Measurements from ENCODE around the gene LYAR.

LYAR gene

DNA sequence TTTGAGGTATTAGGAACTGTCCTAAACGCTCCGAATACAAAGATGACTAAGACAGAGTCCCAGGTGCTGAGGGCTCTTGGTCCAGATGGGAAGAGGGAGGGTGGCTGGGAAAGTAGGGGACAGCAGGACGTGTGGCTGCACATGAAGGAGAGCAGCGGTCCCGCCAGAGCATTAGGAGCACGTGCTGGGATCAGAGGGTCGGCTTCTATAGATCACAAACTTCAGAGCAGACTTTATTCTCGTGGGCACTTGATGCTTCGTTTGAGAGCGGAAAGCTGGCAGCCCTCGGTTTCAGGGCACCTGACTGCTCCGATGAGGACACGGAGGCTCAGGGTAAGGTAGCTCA is 26.2 kb upstream of the LYAR start:
- no peak for DNase-seq (ENCODE audit: low read depth in 4 of 4, low spot score in 1 of 4)

DNA sequence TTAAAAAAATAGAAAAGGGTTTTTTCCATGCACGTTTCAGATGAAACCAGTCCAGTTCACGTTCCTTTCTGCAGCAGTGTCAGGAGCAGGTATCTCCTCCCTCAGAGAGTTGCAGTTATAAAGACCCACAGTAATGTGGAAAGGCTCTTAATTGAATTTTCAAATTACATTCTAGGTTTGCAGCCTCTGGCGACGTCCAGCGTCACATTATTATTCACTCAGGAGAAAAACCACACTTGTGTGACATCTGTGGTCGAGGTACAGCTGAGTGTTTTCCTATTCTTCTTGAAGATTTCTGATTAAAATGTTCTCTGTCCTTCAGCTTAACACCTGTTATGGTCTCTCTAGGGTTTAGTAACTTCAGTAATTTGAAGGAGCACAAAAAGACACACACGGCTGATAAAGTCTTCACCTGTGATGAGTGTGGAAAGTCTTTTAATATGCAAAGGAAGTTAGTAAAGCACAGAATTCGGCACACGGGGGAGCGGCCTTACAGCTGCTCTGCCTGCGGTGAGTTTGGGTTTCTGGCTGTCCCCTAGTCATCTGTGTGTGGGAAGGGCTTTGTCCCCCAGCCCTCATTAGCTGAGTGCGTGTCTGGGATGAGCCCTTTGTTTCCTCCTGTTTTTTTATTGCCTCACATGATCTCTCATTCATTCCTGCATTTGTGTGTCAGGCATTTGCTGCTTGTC is 25.7 kb upstream of the LYAR start:
- DNase-seq (ENCODE audit: low read depth in 4 of 4, low spot score in 1 of 4), result no peak

DNA sequence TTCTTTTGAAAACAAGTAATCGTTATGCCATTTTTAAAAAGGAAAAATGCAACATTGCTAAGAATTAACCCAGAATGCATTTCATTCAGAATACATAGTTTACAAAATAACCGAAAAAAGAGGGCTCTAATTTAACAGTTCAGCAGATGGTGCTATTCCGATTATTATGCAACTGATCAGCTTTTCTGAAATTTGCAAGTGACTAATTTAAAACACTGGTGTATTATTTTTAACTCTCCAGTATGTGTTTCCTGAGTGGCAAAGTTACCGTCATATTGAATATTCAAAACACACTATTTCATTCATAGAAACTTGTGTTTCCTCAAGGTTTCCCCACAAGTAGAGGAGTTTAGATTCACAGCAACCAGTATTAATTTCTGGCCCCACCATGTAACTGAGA is 21.2 kb upstream of the LYAR start:
- DNase-seq (ENCODE audit: low read depth in 4 of 4, low spot score in 1 of 4), result no peak

DNA sequence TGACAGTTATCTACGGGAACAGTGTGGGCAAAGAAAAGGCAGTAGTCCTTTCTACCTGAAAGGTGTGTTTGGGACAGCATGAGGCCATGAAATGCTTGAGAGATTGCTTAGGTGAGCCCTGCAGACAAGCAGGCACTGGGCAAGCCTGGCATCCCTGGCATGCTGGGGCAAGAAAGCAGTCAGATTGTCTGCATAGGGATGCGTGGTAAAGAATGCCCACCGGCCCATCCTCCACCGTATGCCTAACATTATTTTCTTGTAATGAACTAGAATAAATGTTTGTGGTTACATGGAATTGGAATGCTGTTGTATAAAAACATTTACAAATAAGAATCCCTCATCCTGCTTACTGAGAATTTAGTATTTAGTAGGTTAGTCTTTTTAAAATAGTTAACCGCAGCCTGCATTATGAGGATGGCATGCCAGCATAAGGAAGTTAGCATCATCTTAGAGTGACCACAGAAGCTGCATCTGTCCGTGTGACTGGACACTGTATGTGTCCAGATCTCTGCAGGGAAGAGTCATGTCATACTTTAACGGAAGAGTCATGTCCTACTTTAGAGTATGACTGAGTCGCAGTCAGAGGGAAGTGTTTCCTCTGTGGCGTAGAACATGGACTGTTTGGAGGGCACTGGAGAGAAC is 19.0 kb upstream of the LYAR start:
- no peak for DNase-seq (ENCODE audit: low read depth in 4 of 4, low spot score in 1 of 4)

DNA sequence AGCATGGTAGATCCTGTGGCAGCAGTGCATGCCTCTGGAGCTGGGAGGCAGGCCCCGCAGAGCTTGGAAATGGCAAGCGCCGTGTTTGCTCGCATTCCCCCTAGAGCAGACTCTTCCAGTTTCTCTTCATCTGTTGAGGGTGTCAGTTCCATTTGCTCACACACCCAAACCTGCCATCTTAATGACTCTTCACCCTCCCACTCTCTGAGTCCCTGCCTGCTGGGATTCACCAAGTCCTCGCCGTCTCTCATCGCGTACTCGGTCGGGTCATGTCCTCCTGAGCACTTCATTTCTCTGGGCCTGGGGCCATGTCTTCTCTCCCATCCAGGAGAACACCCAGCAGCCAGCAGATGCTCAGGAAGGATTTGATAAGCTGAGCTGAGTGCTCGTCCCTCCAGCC is 17.0 kb upstream of the LYAR start:
- DNase-seq (ENCODE audit: low read depth in 4 of 4, low spot score in 1 of 4), result no peak

DNA sequence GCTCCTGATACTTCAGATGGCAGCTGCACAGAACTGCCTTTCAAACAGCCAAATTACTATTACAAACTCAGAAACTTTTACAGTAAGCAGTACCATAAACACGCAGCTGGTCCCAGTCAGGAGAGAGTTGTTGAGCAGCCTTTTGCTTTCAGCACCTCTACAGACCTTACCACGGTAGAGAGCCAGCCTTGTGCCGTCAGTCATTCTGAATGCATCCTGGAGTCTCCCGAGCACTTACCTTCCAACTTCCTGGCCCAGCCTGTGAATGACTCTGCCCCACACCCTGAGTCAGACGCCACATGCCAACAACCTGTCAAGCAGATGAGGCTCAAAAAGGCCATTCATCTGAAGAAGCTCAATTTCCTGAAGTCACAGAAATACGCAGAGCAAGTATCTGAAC is 12.5 kb upstream of the LYAR start:
- no peak for DNase-seq (ENCODE audit: low read depth in 4 of 4, low spot score in 1 of 4)

DNA sequence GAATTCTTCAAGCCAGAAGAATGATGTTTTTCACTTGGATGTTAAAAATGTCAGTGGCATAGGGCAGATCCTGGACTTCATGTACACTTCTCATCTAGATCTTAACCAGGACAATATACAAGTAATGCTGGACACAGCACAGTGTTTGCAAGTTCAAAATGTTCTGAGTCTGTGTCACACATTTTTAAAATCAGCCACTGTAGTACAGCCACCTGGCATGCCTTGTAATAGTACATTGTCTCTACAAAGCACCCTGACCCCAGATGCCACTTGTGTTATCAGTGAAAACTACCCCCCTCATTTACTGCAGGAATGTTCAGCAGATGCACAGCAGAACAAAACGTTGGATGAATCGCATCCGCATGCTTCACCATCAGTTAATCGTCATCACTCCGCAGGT is 12.0 kb upstream of the LYAR start:
- no peak for DNase-seq (ENCODE audit: low read depth in 4 of 4, low spot score in 1 of 4)

DNA sequence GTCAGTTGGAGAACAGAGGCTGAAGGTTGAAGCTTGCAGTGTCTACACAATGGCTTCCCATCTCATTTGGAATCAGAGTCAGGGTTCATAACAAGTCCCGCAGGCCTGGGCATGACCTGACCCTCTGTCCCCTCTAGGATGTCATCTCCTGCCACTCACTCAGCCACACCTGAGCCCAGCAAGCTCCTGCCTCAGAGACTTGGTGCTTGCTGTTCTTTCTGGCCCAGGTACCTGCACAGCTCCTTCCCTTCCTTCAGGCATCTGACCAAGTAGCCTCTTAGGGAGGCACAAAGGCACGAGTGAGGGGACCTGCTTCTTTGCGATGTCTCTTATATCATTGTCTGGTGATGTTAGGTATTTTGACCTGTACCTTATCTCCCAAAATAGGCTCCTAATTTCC is 9.1 kb upstream of the LYAR start:
- no peak for DNase-seq (ENCODE audit: low read depth in 4 of 4, low spot score in 1 of 4)

DNA sequence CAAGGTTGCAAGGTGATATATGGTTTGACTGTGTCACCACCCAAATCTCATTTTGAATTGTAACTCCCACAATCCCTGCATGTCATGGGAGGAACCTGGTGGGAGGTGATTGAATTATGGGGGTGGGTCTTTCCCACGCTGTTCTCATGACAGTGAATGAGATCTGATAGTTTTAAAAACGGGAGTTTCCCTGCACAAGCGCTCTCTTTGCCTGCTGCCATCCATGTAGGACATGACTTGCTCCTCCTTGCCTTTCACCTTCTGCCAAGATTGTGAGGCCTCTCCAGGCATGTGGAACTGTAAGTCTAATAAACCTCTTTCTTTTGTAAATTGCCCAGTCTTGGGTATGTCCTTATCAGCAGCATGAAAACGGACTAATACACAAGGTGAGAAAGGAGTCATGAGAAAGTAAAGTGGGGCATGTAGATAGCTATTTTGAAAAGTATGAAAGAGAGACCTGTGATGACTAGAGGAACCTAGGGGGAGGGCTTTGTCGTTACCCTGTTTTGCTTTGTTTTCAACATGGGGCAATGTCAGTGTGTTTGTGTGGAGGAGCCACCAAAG is 6.4 kb upstream of the LYAR start:
- DNase-seq (ENCODE audit: low read depth in 4 of 4, low spot score in 1 of 4), result no peak

DNA sequence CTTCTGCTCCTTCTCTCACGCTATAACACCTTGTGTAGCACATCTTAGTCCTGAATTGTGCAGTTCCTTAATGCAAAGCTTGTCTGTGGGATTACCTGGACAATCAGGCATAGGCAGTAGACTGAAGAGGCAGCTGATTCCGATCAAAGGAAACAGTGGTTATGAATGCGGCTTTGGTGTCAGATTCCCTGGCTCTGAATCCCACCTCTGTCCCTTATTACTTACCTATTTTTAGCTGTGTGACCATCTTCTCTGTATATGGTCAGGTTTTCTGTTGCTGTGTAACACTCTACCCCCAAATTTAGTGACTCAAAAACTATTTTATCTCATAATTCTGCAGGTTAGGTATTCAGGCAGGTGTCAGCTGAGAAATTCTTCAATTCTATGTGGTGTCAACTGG is 3.3 kb upstream of the LYAR start:
- no peak for DNase-seq (ENCODE audit: low read depth in 4 of 4, low spot score in 1 of 4)

DNA sequence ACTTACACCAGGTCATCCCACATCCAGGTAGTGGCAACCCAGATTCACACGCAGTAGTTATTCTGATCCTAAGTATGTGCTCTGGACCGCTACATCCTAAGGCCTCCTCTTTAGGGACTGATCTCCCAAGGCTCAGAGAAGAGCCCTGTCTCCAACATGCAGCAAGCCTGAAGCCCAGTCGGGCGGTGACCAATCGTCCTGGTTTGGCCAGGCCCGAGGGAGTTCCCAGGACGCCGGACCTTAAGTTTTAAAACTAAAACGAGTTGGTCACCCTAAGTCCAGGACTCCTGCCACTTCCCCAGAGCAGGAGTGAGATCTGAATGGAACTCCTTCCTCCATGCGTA is 385 bp downstream of the LYAR start:
- no peak for DNase-seq (ENCODE audit: low read depth in 4 of 4, low spot score in 1 of 4)

DNA sequence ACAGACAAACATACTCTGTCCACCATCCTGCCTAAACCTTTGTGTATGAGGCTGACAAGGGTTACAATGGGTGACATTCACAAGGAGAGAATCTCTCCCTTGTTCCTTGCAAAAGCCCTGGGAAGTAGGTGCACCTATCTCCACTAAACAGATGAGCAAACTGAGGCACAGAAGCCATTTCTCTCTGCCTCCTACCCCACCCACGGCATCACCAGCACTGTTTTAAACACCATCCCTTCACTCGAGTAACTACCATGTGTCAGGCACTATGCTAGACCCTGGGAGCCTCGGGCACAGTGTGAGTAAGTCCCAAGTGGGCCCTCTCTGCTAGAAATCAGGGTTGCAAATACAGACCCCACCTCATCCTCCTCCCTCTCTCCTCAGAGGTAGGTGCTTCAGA is 899 bp downstream of the LYAR start:
- DNase-seq (ENCODE audit: low read depth in 4 of 4, low spot score in 1 of 4), result no peak

DNA sequence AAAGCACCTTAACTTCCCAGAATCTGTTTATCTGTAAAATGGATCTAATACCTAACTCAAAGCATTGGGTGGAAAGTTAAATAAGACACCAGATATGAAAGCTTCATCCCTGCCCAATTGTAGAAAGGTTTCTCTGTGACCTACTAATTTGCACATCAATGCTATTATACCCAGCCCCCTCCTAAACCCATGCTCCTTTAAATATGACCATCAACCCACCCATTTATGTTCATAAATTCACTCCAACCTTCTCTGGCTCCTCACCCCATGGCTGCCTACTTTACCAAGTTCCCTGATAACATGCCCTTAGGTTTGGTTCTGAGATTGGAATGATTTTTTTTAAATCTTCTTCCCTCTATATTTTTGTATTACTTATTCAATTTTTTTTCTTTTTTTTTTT is 1.9 kb downstream of the LYAR start:
- no peak for DNase-seq (ENCODE audit: low read depth in 4 of 4, low spot score in 1 of 4)

DNA sequence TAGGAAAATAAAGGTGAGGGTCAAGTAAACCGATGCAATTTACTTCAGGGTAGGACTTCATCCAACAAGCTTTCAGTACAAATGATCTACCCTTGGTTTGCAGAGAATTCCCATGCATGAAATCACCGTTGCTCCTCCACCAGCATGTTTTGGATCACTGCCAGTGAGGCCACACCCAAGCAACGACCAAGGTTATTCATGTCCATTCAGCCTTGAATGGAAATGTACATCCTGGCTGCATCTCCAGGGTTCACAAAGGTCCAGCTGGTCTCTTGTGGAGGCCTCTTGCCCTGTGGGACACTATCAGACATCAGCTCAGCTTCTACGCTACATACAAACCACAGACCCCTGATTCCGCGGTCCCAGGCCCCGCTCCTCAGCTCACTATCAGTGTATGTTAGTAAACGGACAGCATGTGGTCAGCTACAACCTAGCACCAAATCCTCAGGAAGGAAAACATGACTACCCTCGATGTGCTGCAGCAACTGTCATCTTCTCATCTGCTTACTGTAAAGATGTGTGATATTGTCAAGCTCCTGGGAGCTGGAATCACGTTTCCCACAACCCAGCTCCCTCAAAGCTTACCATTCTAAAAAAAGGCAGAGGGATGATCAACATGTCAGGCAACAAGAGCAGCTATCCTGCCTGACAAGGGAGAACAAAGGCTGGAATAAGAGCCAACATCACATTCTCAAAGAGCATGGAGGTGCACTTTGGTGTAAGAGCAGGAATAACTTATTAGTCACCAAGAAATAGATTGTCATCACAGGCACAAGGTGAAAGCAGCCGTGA is 4.9 kb downstream of the LYAR start:
- DNase-seq (ENCODE audit: low read depth in 4 of 4, low spot score in 1 of 4), result no peak

DNA sequence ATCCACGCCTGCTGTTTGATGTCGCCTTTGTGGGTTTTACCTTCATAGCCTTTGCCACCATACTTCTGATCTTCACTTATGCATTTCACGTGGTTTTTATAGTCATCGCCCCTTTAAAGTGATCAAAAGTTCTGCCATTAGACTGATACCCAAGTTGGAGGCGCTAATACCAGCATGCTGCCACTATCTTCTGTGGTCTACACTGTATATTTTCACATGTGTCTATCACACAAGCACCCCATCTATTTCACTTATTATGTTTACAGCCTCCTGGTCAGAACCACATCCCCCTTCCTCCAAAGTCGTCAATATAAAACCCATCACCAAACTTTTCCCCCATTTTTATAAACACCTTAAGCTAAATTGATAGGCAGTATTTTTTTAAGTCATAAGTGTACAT is 8.2 kb downstream of the LYAR start:
- DNase-seq (ENCODE audit: low read depth in 4 of 4, low spot score in 1 of 4), result no peak

DNA sequence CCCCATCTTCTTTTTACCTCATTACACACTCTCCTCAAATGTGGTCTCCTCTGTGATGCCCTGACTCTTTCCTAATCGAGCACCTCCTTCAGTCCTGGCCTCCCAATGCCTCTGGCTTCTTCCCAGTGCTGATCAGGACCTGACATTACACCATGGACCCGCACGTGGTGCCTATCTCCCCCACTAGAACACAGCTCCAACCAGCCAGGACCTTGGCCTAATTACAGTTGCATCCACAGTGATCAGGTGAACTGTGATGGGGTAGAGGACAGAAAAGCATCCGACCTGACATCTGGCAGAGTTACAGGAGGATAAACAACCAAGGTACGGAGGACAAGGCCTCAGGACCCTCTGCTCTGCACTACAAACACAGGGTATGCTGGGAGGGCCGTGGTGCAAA is 12.4 kb downstream of the LYAR start:
- DNase-seq (ENCODE audit: low read depth in 4 of 4, low spot score in 1 of 4), result no peak

DNA sequence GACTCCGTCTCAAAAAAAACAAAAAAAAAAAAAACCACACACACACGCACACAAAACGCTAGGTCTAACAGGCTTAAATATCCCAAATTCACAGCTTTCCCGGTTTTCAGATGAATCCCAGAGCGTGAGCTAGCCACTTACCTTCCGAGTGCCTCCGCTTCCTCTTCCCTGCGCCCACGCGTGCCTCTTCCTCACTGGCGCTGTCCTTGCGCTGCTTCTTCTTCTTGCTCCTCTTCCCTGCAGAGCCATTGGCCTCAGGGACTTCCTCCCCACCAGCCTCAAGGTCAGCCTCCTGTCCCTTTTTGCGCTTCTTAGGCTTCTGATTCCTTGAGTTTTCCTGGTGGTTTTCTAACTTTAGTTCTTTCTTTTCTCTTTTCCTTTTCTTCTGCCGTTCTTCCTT is 15.7 kb downstream of the LYAR start:
- DNase-seq (ENCODE audit: low read depth in 4 of 4, low spot score in 1 of 4), result no peak

DNA sequence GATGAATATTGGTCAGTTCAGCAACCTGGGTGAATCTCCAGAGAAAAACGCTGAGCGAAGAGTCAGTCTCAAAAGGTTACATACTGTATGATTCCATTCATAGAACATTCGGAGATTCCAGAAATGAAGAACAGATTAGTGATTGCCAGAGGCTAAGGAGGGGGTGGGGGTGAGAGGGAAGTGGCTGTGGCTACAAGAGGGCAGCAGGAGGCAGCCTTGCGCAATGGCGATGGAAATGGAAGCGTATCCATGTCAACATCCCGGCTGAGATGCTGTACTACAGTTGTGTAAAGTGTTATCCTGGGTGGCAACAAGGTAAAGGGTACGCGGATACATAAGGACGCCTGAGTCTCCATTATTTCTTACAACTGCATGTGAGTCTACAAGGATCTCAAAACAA is 18.0 kb downstream of the LYAR start:
- DNase-seq (ENCODE audit: low read depth in 4 of 4, low spot score in 1 of 4), result no peak

DNA sequence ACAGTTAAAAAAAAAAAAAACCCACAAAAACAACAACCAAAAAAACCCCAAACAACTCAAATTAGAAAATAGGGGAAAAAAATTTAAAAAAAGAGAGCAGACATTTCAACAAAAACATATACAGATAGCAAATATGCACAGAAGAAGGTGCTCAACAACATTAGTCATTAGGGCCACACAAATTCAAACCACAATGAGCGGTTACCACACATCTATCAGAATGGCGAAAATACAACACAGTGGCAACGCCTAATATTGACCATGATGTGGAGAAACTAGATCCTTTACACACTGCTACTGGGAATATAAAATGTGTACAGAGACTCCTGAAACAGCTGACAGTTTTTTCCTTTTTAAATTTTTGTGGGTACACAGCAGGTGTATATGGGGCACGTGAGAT is 19.4 kb downstream of the LYAR start:
- DNase-seq (ENCODE audit: low read depth in 4 of 4, low spot score in 1 of 4), result no peak

DNA sequence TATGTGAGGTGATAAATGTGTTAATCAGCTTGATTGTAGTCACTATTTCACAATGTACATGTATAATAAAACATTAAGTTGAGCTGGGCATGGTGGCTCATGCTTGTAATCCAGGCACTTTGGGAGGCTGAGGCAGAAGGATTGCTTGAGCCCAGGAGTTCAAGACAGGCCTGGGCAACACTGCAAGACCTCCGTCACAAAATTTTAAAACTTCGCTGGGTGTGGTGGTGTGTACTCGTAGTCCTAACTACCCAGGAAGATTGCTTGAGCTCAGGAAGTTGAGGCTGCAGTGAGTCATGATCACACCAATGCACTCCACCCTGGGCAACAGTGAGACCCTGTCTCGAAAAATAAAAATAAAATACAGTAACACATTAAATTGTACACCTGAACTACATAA is 20.1 kb downstream of the LYAR start:
- DNase-seq (ENCODE audit: low read depth in 4 of 4, low spot score in 1 of 4), result no peak

DNA sequence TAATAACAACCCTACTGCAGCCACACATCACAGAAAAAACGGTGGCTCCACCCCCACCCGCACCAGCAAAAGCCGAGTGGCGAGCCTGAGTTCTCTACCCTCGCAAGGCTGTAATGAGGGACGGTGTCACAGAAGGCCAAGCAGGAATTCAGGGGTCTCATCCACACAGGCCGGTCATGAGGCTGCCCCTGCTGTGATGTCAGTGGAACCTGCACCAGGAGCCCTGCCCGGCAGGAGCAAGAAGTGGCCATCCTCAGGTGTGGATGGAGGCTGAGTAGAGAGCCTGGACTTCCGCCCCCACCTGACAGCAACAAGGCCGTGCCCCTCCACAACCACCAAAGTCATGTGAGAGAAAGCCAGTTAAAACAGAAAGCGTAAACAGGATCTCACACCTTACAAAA is 20.6 kb downstream of the LYAR start:
- DNase-seq (ENCODE audit: low read depth in 4 of 4, low spot score in 1 of 4), result no peak

DNA sequence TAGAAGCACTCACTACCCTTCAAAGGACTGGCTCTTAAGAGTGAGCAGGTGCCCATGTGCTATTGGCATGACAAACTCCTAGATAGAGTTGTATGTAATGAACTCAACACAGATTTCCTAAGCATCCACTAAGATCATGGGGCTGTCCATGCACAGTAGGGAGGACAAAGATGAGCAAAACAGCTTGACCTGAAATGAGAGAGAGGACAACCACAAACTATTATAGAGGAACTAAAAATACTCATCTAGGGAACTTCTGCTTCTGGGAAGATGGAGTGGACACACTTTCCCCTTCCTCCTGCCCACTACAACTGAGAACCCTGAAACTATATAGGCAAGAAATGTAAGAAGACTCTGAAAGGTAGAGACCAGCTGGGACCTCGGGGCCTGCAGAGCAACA is 21.2 kb downstream of the LYAR start:
- DNase-seq (ENCODE audit: low read depth in 4 of 4, low spot score in 1 of 4), result no peak

DNA sequence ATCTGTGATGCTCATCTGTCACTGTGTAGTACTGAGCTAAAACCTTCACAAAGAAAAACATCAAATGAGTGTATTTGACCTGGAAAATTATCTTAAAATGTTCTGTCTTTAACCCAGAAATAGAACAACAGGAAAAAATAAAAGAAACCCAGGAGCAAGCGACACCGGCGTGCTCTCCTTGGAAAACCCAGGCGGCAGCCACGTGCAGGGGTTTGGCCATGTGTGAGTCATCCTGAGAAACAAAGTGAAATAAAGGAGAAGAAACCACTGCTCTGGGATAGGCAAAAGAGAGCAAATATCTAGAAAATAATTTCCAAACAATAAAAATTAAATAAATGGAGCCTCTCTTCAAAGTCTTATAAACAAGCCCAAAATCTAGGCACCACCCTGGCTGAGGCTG is 22.0 kb downstream of the LYAR start:
- DNase-seq (ENCODE audit: low read depth in 4 of 4, low spot score in 1 of 4), result no peak
